ENCODE results near the gene GAPT. TPM values are rescaled to one million over a fixed set of nuclear protein-coding genes. Genes with fewer than 3 reads are reported as not detected.

Gene GAPT
- total and polyA plus RNA-seq, 7 donors: 0.03 to 0.53 (median 0.38) TPM; not detected in 2

DNA sequence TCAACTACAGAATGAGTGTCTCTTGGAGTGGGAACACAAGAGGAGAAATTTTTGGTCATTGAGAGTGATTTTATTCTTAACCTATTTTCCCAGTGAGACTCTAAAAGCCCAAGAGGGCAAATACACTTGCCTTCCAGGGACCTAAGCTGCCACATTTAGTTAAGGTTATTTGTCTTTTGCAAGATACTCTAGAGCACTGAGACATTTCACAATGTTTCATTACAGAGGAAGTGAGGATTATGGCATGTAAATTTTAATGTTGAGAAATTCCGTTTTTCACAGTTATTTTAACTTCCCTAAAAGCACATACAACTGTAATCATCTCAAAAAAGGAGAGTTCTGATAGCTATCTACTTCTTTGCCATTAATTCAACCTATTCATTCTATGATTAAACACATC is 53.0 kb downstream of the GAPT start:
- intact Hi-C loops (cut with DNase I): no loop called here
- ATAC-seq (no peak), DNase-seq (no peak)
- Histone ChIP-seq H3K4me3 (no peak overlapping the region), H3K36me3 (ENCODE audit: insufficient read depth in 1 of 2, low read depth in 1 of 2) (no peaks in the 10 kb centered on the region), H3K9me3 (no peaks in the 10 kb centered on the region), H3K27me3 (ENCODE audit: insufficient read depth in 3 of 3, low read length in 2 of 3) (no peaks in the 10 kb centered on the region), H3K27ac (no peak overlapping the region), H3K4me1 (no peaks in the 10 kb centered on the region)
- 39 to 53% (median 41%) methylated on average over 1 of the region's 1 CpG for WGBS, 3 donors
- TF ChIP-seq, protein P1, sequence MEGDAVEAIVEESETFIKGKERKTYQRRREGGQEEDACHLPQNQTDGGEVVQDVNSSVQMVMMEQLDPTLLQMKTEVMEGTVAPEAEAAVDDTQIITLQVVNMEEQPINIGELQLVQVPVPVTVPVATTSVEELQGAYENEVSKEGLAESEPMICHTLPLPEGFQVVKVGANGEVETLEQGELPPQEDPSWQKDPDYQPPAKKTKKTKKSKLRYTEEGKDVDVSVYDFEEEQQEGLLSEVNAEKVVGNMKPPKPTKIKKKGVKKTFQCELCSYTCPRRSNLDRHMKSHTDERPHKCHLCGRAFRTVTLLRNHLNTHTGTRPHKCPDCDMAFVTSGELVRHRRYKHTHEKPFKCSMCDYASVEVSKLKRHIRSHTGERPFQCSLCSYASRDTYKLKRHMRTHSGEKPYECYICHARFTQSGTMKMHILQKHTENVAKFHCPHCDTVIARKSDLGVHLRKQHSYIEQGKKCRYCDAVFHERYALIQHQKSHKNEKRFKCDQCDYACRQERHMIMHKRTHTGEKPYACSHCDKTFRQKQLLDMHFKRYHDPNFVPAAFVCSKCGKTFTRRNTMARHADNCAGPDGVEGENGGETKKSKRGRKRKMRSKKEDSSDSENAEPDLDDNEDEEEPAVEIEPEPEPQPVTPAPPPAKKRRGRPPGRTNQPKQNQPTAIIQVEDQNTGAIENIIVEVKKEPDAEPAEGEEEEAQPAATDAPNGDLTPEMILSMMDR (IDR thresholded peaks at IDR 0.05): no peak

DNA sequence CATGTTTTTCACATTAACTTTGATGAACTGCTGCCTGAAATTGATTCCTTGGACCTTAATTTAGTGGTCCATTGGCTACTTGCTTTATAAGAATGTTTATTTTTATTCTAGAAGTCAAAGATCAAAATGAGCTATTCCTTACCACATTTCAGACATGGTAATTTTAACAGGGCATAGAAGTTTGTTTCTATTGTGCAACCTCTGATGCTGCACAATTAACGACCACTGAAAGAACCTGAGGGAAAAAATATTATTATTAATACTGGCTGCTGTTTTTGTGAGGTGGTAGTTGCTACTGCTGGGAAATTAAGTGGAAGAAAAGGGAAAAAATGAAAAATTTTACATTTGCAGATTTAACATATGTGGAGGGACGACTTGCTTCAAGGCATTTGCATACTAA is 53.7 kb downstream of the GAPT start:
- no peak for ATAC-seq
- TF ChIP-seq, protein P1 (IDR thresholded peaks at IDR 0.05): no peak
- H3K9me3 ChIP-seq: no peaks in the 10 kb centered on the region
- WGBS, 3 donors: 55 to 78% (median 71%) methylated on average over 2 of the region's 2 CpGs
- no peaks in the 10 kb centered on the region for H3K4me1 ChIP-seq
- H3K27me3 ChIP-seq (ENCODE audit: insufficient read depth in 3 of 3, low read length in 2 of 3): no peaks in the 10 kb centered on the region
- no peak overlapping the region for H3K4me3 ChIP-seq
- no peak for DNase-seq
- no peaks in the 10 kb centered on the region for H3K36me3 ChIP-seq (ENCODE audit: insufficient read depth in 1 of 2, low read depth in 1 of 2)
- no peak overlapping the region for H3K27ac ChIP-seq
- intact Hi-C loops (cut with DNase I): no loop called here

DNA sequence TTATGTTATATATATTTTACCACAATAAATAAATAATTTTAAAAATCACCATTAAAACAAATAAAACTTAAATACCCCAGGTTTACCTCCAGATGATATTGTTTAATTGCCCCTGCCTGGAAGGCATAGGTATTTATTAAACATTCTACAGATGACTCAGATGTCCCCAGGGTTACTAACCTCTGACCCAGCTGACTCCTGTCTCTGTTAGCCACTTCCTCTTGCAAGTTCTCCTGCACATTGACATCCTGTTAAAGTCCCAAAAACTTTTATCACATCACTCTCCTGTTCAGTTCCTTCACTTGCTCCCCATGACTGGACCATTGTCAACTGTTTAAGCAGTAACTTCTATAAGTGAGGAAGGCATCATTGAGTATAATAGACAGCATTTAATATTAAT is 54.7 kb downstream of the GAPT start:
- Histone ChIP-seq H3K36me3 (ENCODE audit: insufficient read depth in 1 of 2, low read depth in 1 of 2) (no peaks in the 10 kb centered on the region), H3K27me3 (ENCODE audit: insufficient read depth in 3 of 3, low read length in 2 of 3) (no peaks in the 10 kb centered on the region), H3K9me3 (no peaks in the 10 kb centered on the region), H3K4me3 (no peak overlapping the region), H3K4me1 (no peaks in the 10 kb centered on the region), H3K27ac (no peak overlapping the region)
- intact Hi-C loops (cut with DNase I): no loop called here
- ATAC-seq: no peak
- TF ChIP-seq, protein P1 (IDR thresholded peaks at IDR 0.05): no peak
- DNase-seq: no peak

Other genes with a start within 250 kb of the GAPT start
- 10 to 100 TPM in 2 of 4 donors, 1 to 10 TPM in 2; 7.2 to 23.3 (median 11.1) TPM for gene PLK2, start 31.3 kb upstream of the GAPT start, total RNA-seq
- 1 to 10 TPM; 4.0 to 5.4 (median 4.2) TPM for gene PLK2, start 31.3 kb upstream of the GAPT start, polyA plus RNA-seq
- gene RAB3C, start 91.6 kb downstream of the GAPT start, total RNA-seq: 1 to 10 TPM in 1 of 4 donors, under 1 TPM in 3; 0.42 to 2.2 (median 0.70) TPM
- gene RAB3C, start 91.6 kb downstream of the GAPT start, polyA plus RNA-seq: under 1 TPM; 0.16 to 0.91 (median 0.59) TPM

All from psoas muscle (tissue), 8 donors.